Measurements from ENCODE around the gene ZNF445.

- TF ChIP-seq CTCF (IDR thresholded peaks at IDR 0.05; ENCODE audit: insufficient read depth, low read depth, low read length) = no peak
- TF ChIP-seq EZH2 (IDR thresholded peaks at IDR 0.05; ENCODE audit: insufficient read depth, low read length) = no peak
Measured at GRCh38 chr3:44492496-44492895, 15.0 kb upstream of the ZNF445 start.
